Stimulated activated CD8-positive, alpha-beta memory T cell treated with anti-CD3 and anti-CD28 coated beads, Interleukin-12 subunit alpha, Interleukin-12 subunit beta, amount 100 ng/mL, for 24 hours (primary cell): Measurements from ENCODE around the gene MAPKAP1.

Source experiments
- DNase-seq: peaks from one replicate; pipeline ENCODE4 v3.0.0-alpha.2; 2020; ENCODE audit errors: extremely low read depth

The MAPKAP1 gene

GRCh38 chr9:125387861-125388524, 319.0 kb downstream of the MAPKAP1 start:
- no peak for DNase-seq
